ENCODE results near the gene AMHR2.

AMHR2 gene

GRCh38 chr12:53451661-53452158 lies 28.1 kb downstream of the AMHR2 start, which contains the start of gene PCBP2:
Gene PCBP2, plus strand, starts transcription at chr12:53452102. Its CDS starts 2,699 bp downstream, at chr12:53454801.
- peak within 1 kb of the TSS; percentile 72 for H3K4me3 ChIP-seq (ENCODE audit: low read depth, low read length)
- peak; percentile 92 for TF ChIP-seq CTCF (IDR thresholded peaks at IDR 0.05; ENCODE audit: control insufficient read depth, extremely low read depth, insufficient read depth)
- peak; percentile 99 for DNase-seq (ENCODE audit: low read depth)

GRCh38 chr12:53452159-53453077 lies 28.8 kb downstream of the AMHR2 start:
- H3K4me3 ChIP-seq (ENCODE audit: low read depth, low read length), result peak overlapping the region; percentile 72
- TF ChIP-seq CTCF (IDR thresholded peaks at IDR 0.05; ENCODE audit: control insufficient read depth, extremely low read depth, insufficient read depth), result peak; percentile 45; the same call in 1 of the 2 replicates
- DNase-seq (ENCODE audit: low read depth), result no peak

GRCh38 chr12:53453953-53454640 lies 30.4 kb downstream of the AMHR2 start:
- H3K4me3 ChIP-seq (ENCODE audit: low read depth, low read length), result peak overlapping the region; percentile 72
- DNase-seq (ENCODE audit: low read depth), result no peak
- no peak for TF ChIP-seq CTCF (IDR thresholded peaks at IDR 0.05; ENCODE audit: control insufficient read depth, extremely low read depth, insufficient read depth)

GRCh38 chr12:53454707-53455106 lies 31.1 kb downstream of the AMHR2 start:
- TF ChIP-seq CTCF (IDR thresholded peaks at IDR 0.05; ENCODE audit: control insufficient read depth, extremely low read depth, insufficient read depth), result no peak
- H3K4me3 ChIP-seq (ENCODE audit: low read depth, low read length), result no peak overlapping the region
- no peak for DNase-seq (ENCODE audit: low read depth)

GRCh38 chr12:53456654-53457366 lies 33.2 kb downstream of the AMHR2 start:
- TF ChIP-seq CTCF (IDR thresholded peaks at IDR 0.05; ENCODE audit: control insufficient read depth, extremely low read depth, insufficient read depth), result no peak
- H3K4me3 ChIP-seq (ENCODE audit: low read depth, low read length), result no peak overlapping the region
- no peak for DNase-seq (ENCODE audit: low read depth)

GRCh38 chr12:53459097-53459496 lies 35.4 kb downstream of the AMHR2 start:
- no peak for DNase-seq (ENCODE audit: low read depth)
- no peak for TF ChIP-seq CTCF (IDR thresholded peaks at IDR 0.05; ENCODE audit: control insufficient read depth, extremely low read depth, insufficient read depth)
- H3K4me3 ChIP-seq (ENCODE audit: low read depth, low read length), result no peak overlapping the region

All from LNCaP clone FGC (cell line).